Psoas muscle (tissue), 8 donors: ENCODE results near the gene PTPN14. TPM values are rescaled to one million over a fixed set of nuclear protein-coding genes. Genes with fewer than 3 reads are reported as not detected.
"Not testable (repeated sequence)": the region's sequence is repeated elsewhere in the genome, so short reads cannot be mapped to it uniquely, and the experiment has no call there.

ENCODE experiments used
- ATAC-seq, 4 donors: fragments of 200-7000 bp; cut with Tn5 transposase; one replicate each; pipeline ENCODE4 v1.9.1; 2020; ENCODE audit warnings: moderate library complexity in 3 of 4, mild to moderate bottlenecking in 2 of 4
- DNase-seq, 2 donors: peaks; one replicate each; pipeline ENCODE4 v3.0.0-alpha.2; 2020
- H3K27ac ChIP-seq: fragments of 200-600 bp; one replicate; pipeline ENCODE4 v1.8.0; 2022
- H3K27me3 ChIP-seq, 3 donors: fragments of 200-600 bp in 1 of 3; one replicate each; pipeline versions ENCODE4 v1.6.1 to v1.8.0; 2013 to 2022; ENCODE audit warnings: low read length in 2 of 3, mild to moderate bottlenecking in 2 of 3, moderate library complexity in 1 of 3; ENCODE audit not compliant: insufficient read depth in 3 of 3
- H3K36me3 ChIP-seq, 2 donors: fragments of 200-600 bp in 1 of 2; one replicate each; pipeline versions ENCODE4 v1.6.1 to v1.8.0; 2013 to 2022; ENCODE audit warnings: low read depth in 1 of 2, mild to moderate bottlenecking in 1 of 2, moderate library complexity in 1 of 2; ENCODE audit not compliant: insufficient read depth in 1 of 2
- H3K4me1 ChIP-seq: fragments of 200-600 bp; one replicate; pipeline ENCODE4 v1.8.0; 2022
- H3K4me3 ChIP-seq: fragments of 200-600 bp; one replicate; pipeline ENCODE4 v1.8.0; 2022; ENCODE audit warnings: mild to moderate bottlenecking
- H3K9me3 ChIP-seq: fragments of 200-600 bp; one replicate; pipeline ENCODE4 v1.8.0; 2022
- CTCF ChIP-seq: fragments of 200-600 bp; IDR thresholded peaks from one replicate; pipeline ENCODE4 v1.8.0; 2022; ENCODE audit warnings: antibody characterized with exemption
- WGBS, 3 donors: extraction: QIAGEN DNeasy Blood & Tissue Kit; methylation state at CpG; one replicate each; pipeline versions ENCODE4 v1.1.6 to v1.1.7; 2013; 5-methylcytosine and 5-hydroxymethylcytosine counted together
- intact Hi-C, 2 donors: fragments of 100-400 bp; cut with DNase I; formaldehyde crosslinking; loops; one replicate each; pipeline versions ENCODE4 v1.11.0 to v1.14.2; 2022
- polyA plus RNA-seq, 3 donors: library from polyadenylated mRNA; stranded (reverse); fragments of 200-250 nt; gene quantifications; one replicate each; pipeline ENCODE4 v1.2.3, GENCODE V29; 2013
- total RNA-seq, 4 donors: library from RNA; stranded (reverse); fragmentation: NEBNext Ultra II Directional in 2 of 4; extraction: Animal tissue kit (Norgen Biotek cat#: 25700) in 2 of 4; gene quantifications; one replicate each; pipeline versions ENCODE4 v1.2.1 to v1.2.4, GENCODE V29; 2021 to 2023
- donor health status: healthy with polysubstance abuse.
- donor health status: DM: no; HTN: no; CAD: no; lungs with moderate emphysema.
- donor health status: Bipolar disorder and iron deficiency.
- donor health status: healthy.
- donor health status: DM: yes; HTN: yes; CAD: no.
- donor health status: DM: no; HTN: no; CAD: no.
- donor health status: DM: no; HTN: no; CAD: no.
- donor health status: DM: yes; HTN: yes; CAD: no.

PTPN14 gene
- total and polyA plus RNA-seq, 7 donors, result 7.2 to 106 (median 50.8) TPM

- no peak overlapping the region for H3K27ac ChIP-seq
- DNase-seq (no peak), ATAC-seq (no peak)
- TF ChIP-seq CTCF, result no peak
- H3K9me3 ChIP-seq, result peaks cover 14% of the 10 kb centered on the region
- H3K4me3 ChIP-seq, result no peak overlapping the region
- intact Hi-C loops, result no loop called here
- H3K4me1 ChIP-seq, result peaks cover 20% of the 10 kb centered on the region
- H3K36me3 ChIP-seq, result no peaks in the 10 kb centered on the region
- no peaks in the 10 kb centered on the region for H3K27me3 ChIP-seq
Measured at GRCh38 chr1:214579183-214579582, 27.8 kb upstream of the PTPN14 start.

GRCh38 chr1:214576120-214576519 lies 24.7 kb upstream of the PTPN14 start:
- H3K27ac ChIP-seq, DNase-seq, H3K27me3 ChIP-seq, H3K36me3 ChIP-seq, ATAC-seq, H3K4me3 ChIP-seq, intact Hi-C loops: not testable (repeated sequence)
- 82 to 93% (median 87%) methylated on average over 3 of the region's 3 CpGs for WGBS, 3 donors
- Histone ChIP-seq H3K9me3 (peaks cover 14% of the 10 kb centered on the region), H3K4me1 (peaks cover 21% of the 10 kb centered on the region)

GRCh38 chr1:214574598-214575411 lies 23.4 kb upstream of the PTPN14 start:
- no peak for ATAC-seq
- Histone ChIP-seq H3K4me3 (no peak overlapping the region), H3K9me3 (peaks cover 14% of the 10 kb centered on the region), H3K4me1 (peaks cover 17% of the 10 kb centered on the region), H3K36me3 (no peaks in the 10 kb centered on the region), H3K27me3 (no peaks in the 10 kb centered on the region), H3K27ac (peak overlapping the region; percentile 81)
- intact Hi-C loops, result no loop called here
- WGBS, 3 donors, result 85 to 89% (median 89%) methylated on average over 3 of the region's 3 CpGs
- TF ChIP-seq CTCF, result no peak
- no peak for DNase-seq

- intact Hi-C loops, result no loop called here
- no peaks in the 10 kb centered on the region for H3K27me3 ChIP-seq
- ATAC-seq, result peak; percentile 67 to 88 (median 81)
- no peak for DNase-seq
- H3K4me1 ChIP-seq, result peaks cover 17% of the 10 kb centered on the region
- H3K36me3 ChIP-seq, result no peaks in the 10 kb centered on the region
- no peak for TF ChIP-seq CTCF
- peak overlapping the region; percentile 45 for H3K4me3 ChIP-seq
- H3K9me3 ChIP-seq, result peaks cover 14% of the 10 kb centered on the region
- peak overlapping the region; percentile 81 for H3K27ac ChIP-seq
- WGBS, 3 donors, result 19 to 46% (median 26%) methylated on average over 11 of the region's 11 CpGs
Measured at GRCh38 chr1:214573386-214574318, 22.2 kb upstream of the PTPN14 start.

GRCh38 chr1:214571281-214571680 lies 19.9 kb upstream of the PTPN14 start:
- H3K27ac ChIP-seq, result no peak overlapping the region
- no peak for DNase-seq
- ATAC-seq, result no peak
- no peak for TF ChIP-seq CTCF
- no peaks in the 10 kb centered on the region for H3K27me3 ChIP-seq
- no peaks in the 10 kb centered on the region for H3K36me3 ChIP-seq
- H3K9me3 ChIP-seq, result peaks cover 8% of the 10 kb centered on the region
- H3K4me3 ChIP-seq, result no peak overlapping the region
- intact Hi-C loops, result no loop called here
- H3K4me1 ChIP-seq, result peaks cover 17% of the 10 kb centered on the region
